OCI-LY1 (cell line): ENCODE measurements around the gene HECW1.

ENCODE experiments used
- H2AFZ ChIP-seq: fragments of 200-600 bp; sonication (generic), shearing (Covaris generic); 2 replicates; pipeline ENCODE4 v1.6.0; 2014; ENCODE audit warnings: antibody characterized with exemption, mild to moderate bottlenecking, low read length
- H3F3A ChIP-seq: fragments of 200-600 bp; sonication (generic), shearing (Covaris generic); 2 replicates; pipeline ENCODE4 v1.6.0; 2014; ENCODE audit warnings: mild to moderate bottlenecking, antibody characterized with exemption, low read length, moderate library complexity; ENCODE audit not compliant: insufficient read depth
- H3K27ac ChIP-seq: fragments of 200-600 bp; sonication (generic); 2 replicates; pipeline ENCODE4 v1.5.1; 2014; ENCODE audit warnings: low read length, mixed run types, mild to moderate bottlenecking, low read depth; ENCODE audit not compliant: poor library complexity, severe bottlenecking
- H3K27me3 ChIP-seq: fragments of 200-600 bp; sonication (generic); 2 replicates; pipeline ENCODE4 v1.6.0; 2014; ENCODE audit warnings: antibody characterized with exemption, mild to moderate bottlenecking, low read length, moderate library complexity; ENCODE audit not compliant: insufficient read depth
- H3K36me3 ChIP-seq: fragments of 200-600 bp; sonication (generic); 2 replicates; pipeline ENCODE4 v1.6.1; 2014; ENCODE audit warnings: mild to moderate bottlenecking, antibody characterized with exemption, low read length, moderate library complexity, mixed read lengths; ENCODE audit not compliant: insufficient read depth
- H3K4me1 ChIP-seq: fragments of 200-600 bp; sonication (generic); 2 replicates; pipeline ENCODE4 v1.5.1; 2014; ENCODE audit warnings: mild to moderate bottlenecking, low read length, moderate library complexity; ENCODE audit not compliant: insufficient read depth, severe bottlenecking
- H3K4me2 ChIP-seq: fragments of 200-600 bp; sonication (generic), shearing (Covaris generic); 2 replicates; pipeline ENCODE4 v1.6.1; 2014; ENCODE audit warnings: low read length
- H3K4me3 ChIP-seq: fragments of 200-600 bp; sonication (generic); 2 replicates; pipeline ENCODE4 v1.5.1; 2014; ENCODE audit warnings: low read length, low read depth, mild to moderate bottlenecking, mixed read lengths; ENCODE audit not compliant: poor library complexity, severe bottlenecking
- H3K79me2 ChIP-seq: fragments of 200-600 bp; shearing (Covaris generic); 2 replicates; pipeline ENCODE4 v1.6.1; 2016; ENCODE audit warnings: mixed run types, low read length, mixed read lengths; ENCODE audit not compliant: insufficient read depth
- H3K9ac ChIP-seq: fragments of 200-600 bp; sonication (generic), shearing (Covaris generic); 2 replicates; pipeline ENCODE4 v1.6.1; 2014; ENCODE audit warnings: mild to moderate bottlenecking, low read length, mixed read lengths
- H3K9me2 ChIP-seq: fragments of 200-600 bp; sonication (generic), shearing (Covaris generic); 2 replicates; pipeline ENCODE4 v1.6.1; 2014; ENCODE audit warnings: low read depth, mild to moderate bottlenecking, low read length, mixed read lengths
- H3K9me3 ChIP-seq: fragments of 200-600 bp; shearing (Covaris generic); 2 replicates; pipeline ENCODE4 v1.6.1; 2014; ENCODE audit warnings: low read length, mixed read lengths
- H4K20me1 ChIP-seq: fragments of 200-600 bp; sonication (generic), shearing (Covaris generic); 2 replicates; pipeline ENCODE4 v1.6.0; 2016; ENCODE audit warnings: mild to moderate bottlenecking, low read length; ENCODE audit not compliant: insufficient read depth
- CTCF ChIP-seq: fragments of 200-600 bp; sonication (generic), shearing (Covaris generic); IDR thresholded peaks from 2 replicates; pipeline ENCODE4 v1.5.1; 2017; ENCODE audit warnings: mild to moderate bottlenecking, antibody characterized with exemption, low read length, moderate library complexity, mixed read lengths
- EZH2 ChIP-seq: fragments of 200-600 bp; sonication (generic), shearing (Covaris generic); IDR thresholded peaks from 2 replicates; pipeline ENCODE4 v1.8.0; 2017; ENCODE audit warnings: borderline replicate concordance, mixed run types, mild to moderate bottlenecking, antibody characterized with exemption, low read length, moderate library complexity, mixed read lengths

The HECW1 gene

GRCh38 chr7:43552122-43552521 is 439.7 kb downstream of the HECW1 start:
- no peak overlapping the region for H3K9ac ChIP-seq
- no peaks in the 10 kb centered on the region for H3F3A ChIP-seq
- H3K9me2 ChIP-seq = no peaks in the 10 kb centered on the region
- no peak overlapping the region for H3K4me3 ChIP-seq
- no peak overlapping the region for H2AFZ ChIP-seq
- no peaks in the 10 kb centered on the region for H4K20me1 ChIP-seq
- H3K27me3 ChIP-seq = no peaks in the 10 kb centered on the region
- H3K4me1 ChIP-seq = no peaks in the 10 kb centered on the region
- no peak overlapping the region for H3K27ac ChIP-seq
- no peaks in the 10 kb centered on the region for H3K9me3 ChIP-seq
- H3K79me2 ChIP-seq = no peaks in the 10 kb centered on the region
- H3K4me2 ChIP-seq = no peak overlapping the region
- H3K36me3 ChIP-seq = no peaks in the 10 kb centered on the region
- no peak for TF ChIP-seq CTCF
- TF ChIP-seq EZH2 = no peak

GRCh38 chr7:43553999-43554398 is 441.6 kb downstream of the HECW1 start:
- Histone ChIP-seq H3F3A (no peaks in the 10 kb centered on the region), H3K4me1 (no peaks in the 10 kb centered on the region), H3K27ac (no peak overlapping the region), H4K20me1 (no peaks in the 10 kb centered on the region), H3K4me3 (no peak overlapping the region), H2AFZ (no peak overlapping the region), H3K36me3 (no peaks in the 10 kb centered on the region), H3K27me3 (no peaks in the 10 kb centered on the region), H3K79me2 (no peaks in the 10 kb centered on the region), H3K9me3 (no peaks in the 10 kb centered on the region), H3K4me2 (no peak overlapping the region), H3K9ac (no peak overlapping the region), H3K9me2 (no peaks in the 10 kb centered on the region)
- TF ChIP-seq EZH2 = no peak
- no peak for TF ChIP-seq CTCF

GRCh38 chr7:43554423-43554822 is 442.0 kb downstream of the HECW1 start:
- Histone ChIP-seq H3F3A (no peaks in the 10 kb centered on the region), H3K79me2 (no peaks in the 10 kb centered on the region), H3K9me3 (no peaks in the 10 kb centered on the region), H4K20me1 (no peaks in the 10 kb centered on the region), H3K27ac (no peak overlapping the region), H3K9ac (no peak overlapping the region), H3K9me2 (no peaks in the 10 kb centered on the region), H3K27me3 (0 out of 2 replicates have a peak, but pooled peaks cover under 1% of the 10 kb centered on the region), H3K4me2 (no peak overlapping the region), H3K4me3 (no peak overlapping the region), H3K36me3 (no peaks in the 10 kb centered on the region), H3K4me1 (no peaks in the 10 kb centered on the region), H2AFZ (no peak overlapping the region)
- TF ChIP-seq EZH2 (no peak), CTCF (no peak)
